HG02571 (cell line): Measurements from ENCODE around the gene PYCARD.

Experiments used
- ATAC-seq: cut with Tn5 transposase; IDR thresholded peaks from one replicate; pipeline ENCODE4 v1.9.1; 2021; ENCODE audit warnings: mild to moderate bottlenecking, moderate library complexity; ENCODE audit not compliant: unreplicated experiment

PYCARD gene

GRCh38 chr16:31167315-31167714 lies 35.2 kb downstream of the PYCARD start:
- ATAC-seq: no peak

GRCh38 chr16:31157136-31157535 lies 45.4 kb downstream of the PYCARD start:
- ATAC-seq: no peak
